GM12865 (cell line): ENCODE results near the gene SMCO2.

Source experiments
- DNase-seq: peaks from one replicate; pipeline ENCODE4 v3.0.0; 2010; ENCODE audit warnings: low read depth
- H3K4me3 ChIP-seq: 2 replicates; pipeline ENCODE4 v1.5.1; 2011; ENCODE audit warnings: mild to moderate bottlenecking, low read depth, low read length, control low read depth
- CTCF ChIP-seq: IDR thresholded peaks from 2 replicates; pipeline ENCODE4 v1.5.1; 2011; ENCODE audit warnings: low read length, control low read depth, low read depth, inconsistent platforms; ENCODE audit not compliant: insufficient read depth; ENCODE audit errors: missing control alignments

SMCO2 gene

GRCh38 chr12:27425306-27425705 lies 21.2 kb upstream of the SMCO2 start:
- no peak for TF ChIP-seq CTCF
- no peak overlapping the region for H3K4me3 ChIP-seq
- no peak for DNase-seq

GRCh38 chr12:27426743-27427487 lies 19.6 kb upstream of the SMCO2 start:
- no peak for DNase-seq
- no peak for TF ChIP-seq CTCF
- H3K4me3 ChIP-seq, result no peak overlapping the region

- no peak for TF ChIP-seq CTCF
- no peak for DNase-seq
- no peak overlapping the region for H3K4me3 ChIP-seq
Measured at GRCh38 chr12:27427824-27428223, 18.7 kb upstream of the SMCO2 start.

- no peak for DNase-seq
- no peak overlapping the region for H3K4me3 ChIP-seq
- no peak for TF ChIP-seq CTCF
Measured at GRCh38 chr12:27428466-27428865, 18.1 kb upstream of the SMCO2 start.

- no peak overlapping the region for H3K4me3 ChIP-seq
- no peak for TF ChIP-seq CTCF
- DNase-seq, result no peak
Measured at GRCh38 chr12:27429606-27430005, 16.9 kb upstream of the SMCO2 start.

- DNase-seq, result peak; percentile 21
- TF ChIP-seq CTCF, result no peak
- no peak overlapping the region for H3K4me3 ChIP-seq
Measured at GRCh38 chr12:27431185-27431584, 15.4 kb upstream of the SMCO2 start.
